H9 (cell line): Measurements from ENCODE around the gene LPP. TPM values are rescaled to one million over a fixed set of nuclear protein-coding genes. Genes with fewer than 3 reads are reported as not detected.

ENCODE experiments used
- DNase-seq: peaks from one replicate; pipeline ENCODE4 v3.0.0-alpha.2; 2017
- H2AFZ ChIP-seq: one replicate; pipeline ENCODE4 v1.6.1; 2013; ENCODE audit warnings: mild to moderate bottlenecking, low read length, control low read depth, moderate library complexity
- H2AK5ac ChIP-seq: 2 replicates; pipeline ENCODE4 v1.6.1; 2013; ENCODE audit warnings: low read length, control low read depth, mixed read lengths; ENCODE audit not compliant: insufficient read length
- H2BK120ac ChIP-seq: one replicate; pipeline ENCODE4 v1.6.1; 2013; ENCODE audit warnings: low read depth, mild to moderate bottlenecking, low read length, control low read depth, inconsistent platforms; ENCODE audit not compliant: poor library complexity, severe bottlenecking
- H2BK12ac ChIP-seq: 2 replicates; pipeline ENCODE4 v1.6.1; 2013; ENCODE audit warnings: low read length, control low read depth, mixed read lengths, low read depth; ENCODE audit not compliant: insufficient read length
- H2BK15ac ChIP-seq: 2 replicates; pipeline ENCODE4 v1.6.1; 2013; ENCODE audit warnings: low read depth, low read length, control low read depth
- H2BK20ac ChIP-seq: one replicate; pipeline ENCODE4 v1.6.1; 2013; ENCODE audit warnings: low read depth, mild to moderate bottlenecking, low read length, control low read depth, inconsistent platforms; ENCODE audit not compliant: poor library complexity, severe bottlenecking
- H2BK5ac ChIP-seq: 2 replicates; pipeline ENCODE4 v1.6.1; 2013; ENCODE audit warnings: low read length, control low read depth, mixed read lengths; ENCODE audit not compliant: insufficient read length
- H3K14ac ChIP-seq: 2 replicates; pipeline ENCODE4 v1.6.1; 2013; ENCODE audit warnings: low read length, control low read depth; ENCODE audit not compliant: insufficient read depth
- H3K18ac ChIP-seq: 2 replicates; pipeline ENCODE4 v1.6.1; 2013; ENCODE audit warnings: low read depth, mild to moderate bottlenecking, mixed read lengths, low read length, control low read depth; ENCODE audit not compliant: insufficient read length
- H3K23ac ChIP-seq: 2 replicates; pipeline ENCODE4 v1.6.1; 2013; ENCODE audit warnings: low read length, control low read depth, mixed read lengths, low read depth; ENCODE audit not compliant: insufficient read length
- H3K23me2 ChIP-seq: 2 replicates; pipeline ENCODE4 v1.6.1; 2013; ENCODE audit warnings: low read depth, mild to moderate bottlenecking, mixed read lengths, low read length, control low read depth; ENCODE audit not compliant: insufficient read length, poor library complexity, severe bottlenecking
- H3K27ac ChIP-seq: 2 replicates; pipeline ENCODE4 v1.5.1; 2013; ENCODE audit warnings: low read length, control low read depth, mixed read lengths, low read depth; ENCODE audit not compliant: insufficient read length
- H3K27me3 ChIP-seq: 2 replicates; pipeline ENCODE4 v1.6.1; 2013; ENCODE audit warnings: low read length, control low read depth, inconsistent platforms; ENCODE audit not compliant: insufficient read depth
- H3K4ac ChIP-seq: 2 replicates; pipeline ENCODE4 v1.6.1; 2013; ENCODE audit warnings: low read depth, mild to moderate bottlenecking, control low read depth, inconsistent platforms, low read length, moderate library complexity
- H3K4me1 ChIP-seq: 2 replicates; pipeline ENCODE4 v1.6.1; 2013; ENCODE audit warnings: low read length, control low read depth, inconsistent platforms; ENCODE audit not compliant: insufficient read depth
- H3K4me2 ChIP-seq: 2 replicates; pipeline ENCODE4 v1.6.1; 2013; ENCODE audit warnings: low read length, control low read depth, mixed read lengths; ENCODE audit not compliant: insufficient read length, insufficient read depth
- H3K56ac ChIP-seq: 2 replicates; pipeline ENCODE4 v1.6.1; 2013; ENCODE audit warnings: low read depth, mild to moderate bottlenecking, mixed read lengths, low read length, control low read depth; ENCODE audit not compliant: insufficient read length
- H3K79me1 ChIP-seq: 2 replicates; pipeline ENCODE4 v1.6.1; 2013; ENCODE audit warnings: low read depth, mild to moderate bottlenecking, moderate library complexity, low read length, control low read depth, inconsistent platforms; ENCODE audit not compliant: insufficient read depth, poor library complexity, severe bottlenecking
- H3K79me2 ChIP-seq: 2 replicates; pipeline ENCODE4 v1.6.1; 2013; ENCODE audit warnings: low read length, control low read depth, inconsistent platforms; ENCODE audit not compliant: insufficient read depth
- H3K9ac ChIP-seq: 2 replicates; pipeline ENCODE4 v1.6.1; 2013; ENCODE audit warnings: low read length, control low read depth, mixed read lengths; ENCODE audit not compliant: insufficient read length; ENCODE audit errors: extremely low read depth
- H3K9me3 ChIP-seq: one replicate; pipeline ENCODE4 v1.6.1; 2013; ENCODE audit warnings: low read depth, low read length, inconsistent platforms; ENCODE audit not compliant: control insufficient read depth
- H3T11ph ChIP-seq: one replicate; pipeline ENCODE4 v1.6.1; 2013; ENCODE audit warnings: mild to moderate bottlenecking, low read length, control low read depth, inconsistent platforms
- H4K20me1 ChIP-seq: one replicate; pipeline ENCODE4 v1.6.1; 2013; ENCODE audit not compliant: control insufficient read depth, insufficient read length, insufficient read depth
- H4K5ac ChIP-seq: 2 replicates; pipeline ENCODE4 v1.6.1; 2013; ENCODE audit warnings: low read depth, mild to moderate bottlenecking, mixed read lengths, low read length, control low read depth; ENCODE audit not compliant: insufficient read length
- H4K8ac ChIP-seq: replicated peaks from 2 replicates; pipeline ENCODE4 v1.6.1; 2013; ENCODE audit warnings: low read length, control low read depth, mixed read lengths, low read depth; ENCODE audit not compliant: insufficient read length
- H4K91ac ChIP-seq: 2 replicates; pipeline ENCODE4 v1.6.1; 2013; ENCODE audit warnings: low read depth, mild to moderate bottlenecking, moderate library complexity, mixed read lengths, low read length, control low read depth; ENCODE audit not compliant: insufficient read length
- H3K27ac Mint-ChIP-seq, 3 experiments: 2 replicates in 2 of 3; 3 replicates in 1 of 3; pipeline ENCODE4 v1.8.0; 2020 to 2021; ENCODE audit warnings: mixed read lengths in 3 of 3, mild to moderate bottlenecking in 1 of 3, moderate library complexity in 1 of 3
- H3K27me3 Mint-ChIP-seq: 2 replicates; pipeline ENCODE4 v1.8.0; 2021; ENCODE audit warnings: low read depth, mild to moderate bottlenecking, moderate library complexity, mixed read lengths
- H3K36me3 Mint-ChIP-seq, 3 experiments: 2 replicates in 2 of 3; 3 replicates in 1 of 3; pipeline ENCODE4 v1.8.0; 2020 to 2021; ENCODE audit warnings: low read depth in 3 of 3, mixed read lengths in 3 of 3; ENCODE audit not compliant: insufficient read depth in 1 of 3
- H3K4me1 Mint-ChIP-seq, 2 experiments: 2 replicates each; pipeline ENCODE4 v1.8.0; 2020; ENCODE audit warnings: mixed read lengths in 2 of 2
- H3K4me3 Mint-ChIP-seq, 2 experiments: 2 replicates in 1 of 2; 3 replicates in 1 of 2; pipeline ENCODE4 v1.8.0; 2020 to 2021; ENCODE audit warnings: mild to moderate bottlenecking in 2 of 2, mixed read lengths in 2 of 2, moderate library complexity in 1 of 2
- H3K9me3 Mint-ChIP-seq, 2 experiments: 2 replicates in 1 of 2; 3 replicates in 1 of 2; pipeline ENCODE4 v1.8.0; 2020; ENCODE audit warnings: mild to moderate bottlenecking in 2 of 2, mixed read lengths in 2 of 2, moderate library complexity in 1 of 2
- CTCF ChIP-seq: fragments of 200-600 bp; sonication (generic); conservative IDR thresholded peaks from 3 replicates; pipeline ENCODE4 v1.8.0; 2021; ENCODE audit warnings: antibody characterized with exemption, mild to moderate bottlenecking
- WGBS: extraction: QIAGEN DNeasy Blood & Tissue Kit; methylation state at CpG from one replicate; pipeline ENCODE4 v1.1.7; 2013; ENCODE audit warnings: missing lambda C conversion rate, low lambda C conversion rate, mixed read lengths; ENCODE audit not compliant: insufficient read length; ENCODE audit errors: extremely low coverage; 5-methylcytosine and 5-hydroxymethylcytosine counted together
- total RNA-seq: library from RNA; stranded (reverse); gene quantifications from 2 replicates; pipeline ENCODE4 v1.2.1, GENCODE V29; 2021

Gene LPP
- total RNA-seq, 1 experiment from 2014 or later = 64.6 TPM

GRCh38 chr3:188108703-188109412, 45.1 kb upstream of the LPP start:
- Histone ChIP-seq H3K9me3 (no peaks in the 10 kb centered on the region), H4K5ac (no peak overlapping the region), H2BK120ac (no peak overlapping the region), H3K4me2 (no peak overlapping the region), H2BK15ac (no peak overlapping the region), H3K79me1 (no peaks in the 10 kb centered on the region), H3K23me2 (no peaks in the 10 kb centered on the region), H4K20me1 (no peaks in the 10 kb centered on the region), H2AK5ac (no peak overlapping the region), H2BK20ac (no peak overlapping the region), H2AFZ (no peak overlapping the region), H3K18ac (no peak overlapping the region), H4K8ac (no peak overlapping the region), H3T11ph (no peak overlapping the region), H3K23ac (no peak overlapping the region), H3K27me3 (no peaks in the 10 kb centered on the region), H4K91ac (no peak overlapping the region), H2BK12ac (no peak overlapping the region), H3K4me1 (no peaks in the 10 kb centered on the region; the same call in 1 of the 2 replicates), H3K9ac (no peak overlapping the region), H3K27ac (no peak overlapping the region), H3K4ac (no peak overlapping the region), H2BK5ac (no peak overlapping the region), H3K56ac (no peak overlapping the region), H3K14ac (no peak overlapping the region), H3K79me2 (no peaks in the 10 kb centered on the region)
- WGBS = no CpG with 5 or more reads among the region's 4 CpGs
- no peak for TF ChIP-seq CTCF
- no peak overlapping the region for H3K27ac Mint-ChIP-seq
- no peak overlapping the region for H3K4me3 Mint-ChIP-seq
- peaks cover 4% of the 10 kb centered on the region for H3K27me3 Mint-ChIP-seq
- no peaks in the 10 kb centered on the region for H3K9me3 Mint-ChIP-seq
- H3K36me3 Mint-ChIP-seq = no peaks in the 10 kb centered on the region
- DNase-seq = no peak
- H3K4me1 Mint-ChIP-seq = peaks cover 15 to 17% of the 10 kb centered on the region in 2 experiments
